ENCODE data around the gene PCDHB6.
"Not testable (repeated sequence)": the region's sequence is repeated elsewhere in the genome, so short reads cannot be mapped to it uniquely, and the experiment has no call there.

GRCh38 chr5:141201646-141202045, 51.8 kb downstream of the PCDHB6 start:
- not testable (repeated sequence) for TF ChIP-seq CTCF (IDR thresholded peaks at IDR 0.05; ENCODE audit: insufficient read depth, low read depth, low read length); EZH2 (IDR thresholded peaks at IDR 0.05; ENCODE audit: insufficient read depth, low read length)
